Progenitor cell of endocrine pancreas (in vitro differentiated cells): ENCODE data around the gene PEG3. TPM values are rescaled to one million over a fixed set of nuclear protein-coding genes. Genes with fewer than 3 reads are reported as not detected.

ENCODE experiments used
- DNase-seq: peaks from one replicate; pipeline ENCODE4 v3.0.0; 2021; ENCODE audit warnings: low spot score; ENCODE audit not compliant: unreplicated experiment
- H3K27ac Mint-ChIP-seq: 2 replicates; pipeline ENCODE4 v1.8.0; 2021; ENCODE audit warnings: mild to moderate bottlenecking, moderate library complexity, mixed read lengths
- H3K27me3 Mint-ChIP-seq: 2 replicates; pipeline ENCODE4 v1.8.0; 2021; ENCODE audit warnings: mixed read lengths
- H3K36me3 Mint-ChIP-seq: 2 replicates; pipeline ENCODE4 v1.8.0; 2022; ENCODE audit warnings: mixed read lengths; ENCODE audit not compliant: insufficient read depth
- H3K4me1 Mint-ChIP-seq: 2 replicates; pipeline ENCODE4 v1.8.0; 2021; ENCODE audit warnings: low read depth, mixed read lengths
- H3K4me3 Mint-ChIP-seq: 2 replicates; pipeline ENCODE4 v1.8.0; 2021; ENCODE audit warnings: low read depth, mild to moderate bottlenecking, moderate library complexity, mixed read lengths
- H3K9me3 Mint-ChIP-seq: 2 replicates; pipeline ENCODE4 v1.8.0; 2021; ENCODE audit warnings: low read depth, mixed read lengths
- total RNA-seq: library from RNA; stranded (reverse); gene quantifications from 2 replicates; pipeline ENCODE4 v1.2.1, GENCODE V29; 2021
- TF ChIP-seq, protein P1 (sequence below): fragments of 200-600 bp; sonication (generic); IDR thresholded peaks from one replicate; pipeline ENCODE4 v1.5.0; 2021; ENCODE audit warnings: antibody characterized with exemption, mild to moderate bottlenecking; ENCODE audit not compliant: unreplicated experiment

The PEG3 gene
- total RNA-seq, 1 donor from 2014 or later, result not detected

DNA sequence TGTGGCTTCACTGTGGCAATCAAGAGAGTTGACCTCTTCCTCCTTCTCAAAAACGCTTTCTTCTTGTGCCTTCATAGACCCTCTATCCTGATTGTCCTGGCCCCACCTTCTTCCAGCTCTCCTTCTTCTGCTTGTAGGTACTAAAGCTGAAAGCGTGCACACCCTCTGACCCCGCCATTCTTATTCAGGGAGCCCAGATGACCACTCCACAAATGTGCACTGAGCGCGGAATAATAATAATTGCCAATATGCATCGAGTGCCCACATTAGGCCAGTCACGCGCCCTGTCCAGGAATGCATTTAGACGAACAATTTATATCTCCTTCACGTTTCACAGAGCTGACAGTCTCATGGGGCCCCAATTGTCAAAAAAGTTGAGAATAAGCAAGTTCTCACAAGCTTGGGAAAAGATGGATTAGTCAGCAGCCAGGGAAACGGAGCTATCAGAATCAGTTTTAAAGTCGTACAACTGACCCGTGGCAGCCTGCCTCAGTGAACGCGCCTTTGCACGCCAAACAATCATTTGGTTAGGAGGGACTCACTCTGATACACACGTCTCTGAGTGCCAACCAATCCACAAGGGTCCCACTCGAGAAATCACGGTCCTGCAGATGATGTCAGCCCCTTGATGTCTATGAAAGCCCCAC lies 36.7 kb upstream of the PEG3 start:
- Mint-ChIP-seq H3K9me3 (peaks cover 49% of the 10 kb centered on the region), H3K27ac (no peak overlapping the region), H3K4me3 (no peak overlapping the region), H3K4me1 (no peaks in the 10 kb centered on the region), H3K36me3 (peaks cover 9% of the 10 kb centered on the region), H3K27me3 (no peaks in the 10 kb centered on the region)
- TF ChIP-seq, protein P1, sequence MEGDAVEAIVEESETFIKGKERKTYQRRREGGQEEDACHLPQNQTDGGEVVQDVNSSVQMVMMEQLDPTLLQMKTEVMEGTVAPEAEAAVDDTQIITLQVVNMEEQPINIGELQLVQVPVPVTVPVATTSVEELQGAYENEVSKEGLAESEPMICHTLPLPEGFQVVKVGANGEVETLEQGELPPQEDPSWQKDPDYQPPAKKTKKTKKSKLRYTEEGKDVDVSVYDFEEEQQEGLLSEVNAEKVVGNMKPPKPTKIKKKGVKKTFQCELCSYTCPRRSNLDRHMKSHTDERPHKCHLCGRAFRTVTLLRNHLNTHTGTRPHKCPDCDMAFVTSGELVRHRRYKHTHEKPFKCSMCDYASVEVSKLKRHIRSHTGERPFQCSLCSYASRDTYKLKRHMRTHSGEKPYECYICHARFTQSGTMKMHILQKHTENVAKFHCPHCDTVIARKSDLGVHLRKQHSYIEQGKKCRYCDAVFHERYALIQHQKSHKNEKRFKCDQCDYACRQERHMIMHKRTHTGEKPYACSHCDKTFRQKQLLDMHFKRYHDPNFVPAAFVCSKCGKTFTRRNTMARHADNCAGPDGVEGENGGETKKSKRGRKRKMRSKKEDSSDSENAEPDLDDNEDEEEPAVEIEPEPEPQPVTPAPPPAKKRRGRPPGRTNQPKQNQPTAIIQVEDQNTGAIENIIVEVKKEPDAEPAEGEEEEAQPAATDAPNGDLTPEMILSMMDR, result no peak
- no peak for DNase-seq

DNA sequence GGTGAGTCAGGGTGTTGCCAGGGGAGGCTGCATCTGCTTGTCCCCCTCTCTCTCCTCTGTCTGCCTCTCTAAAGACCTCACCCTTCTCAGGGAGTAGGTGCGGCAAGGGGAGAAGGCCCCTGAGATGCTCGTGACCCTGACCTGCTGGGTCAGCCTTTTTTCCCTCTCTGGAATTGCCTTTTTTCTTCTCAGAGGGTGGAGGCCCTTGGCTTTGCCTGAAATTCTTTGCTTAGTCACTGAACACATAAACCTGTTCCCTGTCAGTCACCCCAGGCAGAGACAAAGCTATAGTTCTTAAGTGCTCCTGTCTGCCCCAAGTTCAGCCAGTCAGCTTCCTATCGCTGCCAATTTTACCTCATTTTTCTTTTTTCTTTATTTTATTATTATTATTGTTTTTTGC lies 35.2 kb upstream of the PEG3 start:
- TF ChIP-seq, protein P1, result no peak
- Mint-ChIP-seq H3K4me3 (no peak overlapping the region), H3K27ac (no peak overlapping the region), H3K4me1 (no peaks in the 10 kb centered on the region), H3K36me3 (peaks cover 9% of the 10 kb centered on the region), H3K9me3 (peaks cover 48% of the 10 kb centered on the region), H3K27me3 (no peaks in the 10 kb centered on the region)
- no peak for DNase-seq

DNA sequence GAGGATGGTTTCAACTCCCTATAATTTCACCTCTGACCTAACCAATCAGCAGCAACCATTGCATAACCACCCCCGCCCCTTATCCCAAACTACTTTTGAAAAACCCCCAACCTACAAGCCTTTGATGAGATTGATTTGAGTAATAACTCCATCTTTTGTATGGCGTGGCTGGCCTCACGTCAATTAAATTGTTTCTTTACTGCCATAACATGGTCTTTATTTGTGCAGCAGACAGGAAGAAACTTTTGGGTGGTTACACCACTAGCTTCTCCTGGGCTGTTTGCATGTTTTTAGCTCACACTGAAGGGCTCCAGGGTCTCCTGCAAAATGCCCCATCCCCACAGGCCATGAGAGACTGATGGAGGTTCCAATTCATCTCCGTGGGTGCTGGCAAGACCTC lies 34.0 kb upstream of the PEG3 start:
- no peaks in the 10 kb centered on the region for H3K27me3 Mint-ChIP-seq
- no peak overlapping the region for H3K27ac Mint-ChIP-seq
- H3K4me3 Mint-ChIP-seq, result no peak overlapping the region
- no peak for DNase-seq
- H3K4me1 Mint-ChIP-seq, result no peaks in the 10 kb centered on the region
- TF ChIP-seq, protein P1, result no peak
- H3K36me3 Mint-ChIP-seq, result peaks cover 8% of the 10 kb centered on the region
- peaks cover 51% of the 10 kb centered on the region for H3K9me3 Mint-ChIP-seq

DNA sequence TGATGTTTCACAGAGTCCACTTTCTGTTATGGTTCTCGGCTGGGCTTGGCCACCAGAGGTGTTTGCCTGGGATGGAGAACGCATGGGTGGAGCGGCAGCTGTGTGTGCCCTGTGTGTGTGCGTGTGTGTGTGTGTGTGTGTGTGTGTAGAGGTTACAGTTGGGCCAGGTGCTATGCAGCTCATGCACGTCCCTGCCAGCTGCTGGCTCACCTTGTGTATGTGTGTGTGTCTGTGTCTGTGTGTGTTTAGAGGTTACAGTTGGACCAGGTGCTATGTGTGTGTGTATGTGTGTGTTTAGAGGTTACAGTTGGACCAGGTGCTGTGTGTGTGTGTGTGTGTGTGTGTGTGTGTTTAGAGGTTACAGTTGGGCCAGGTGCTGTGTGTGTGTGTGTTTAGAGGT lies 33.0 kb upstream of the PEG3 start:
- Mint-ChIP-seq H3K27me3 (no peaks in the 10 kb centered on the region), H3K36me3 (peaks cover 8% of the 10 kb centered on the region), H3K4me3 (no peak overlapping the region), H3K27ac (no peak overlapping the region), H3K9me3 (peaks cover 56% of the 10 kb centered on the region), H3K4me1 (no peaks in the 10 kb centered on the region)
- no peak for DNase-seq
- TF ChIP-seq, protein P1, result no peak

DNA sequence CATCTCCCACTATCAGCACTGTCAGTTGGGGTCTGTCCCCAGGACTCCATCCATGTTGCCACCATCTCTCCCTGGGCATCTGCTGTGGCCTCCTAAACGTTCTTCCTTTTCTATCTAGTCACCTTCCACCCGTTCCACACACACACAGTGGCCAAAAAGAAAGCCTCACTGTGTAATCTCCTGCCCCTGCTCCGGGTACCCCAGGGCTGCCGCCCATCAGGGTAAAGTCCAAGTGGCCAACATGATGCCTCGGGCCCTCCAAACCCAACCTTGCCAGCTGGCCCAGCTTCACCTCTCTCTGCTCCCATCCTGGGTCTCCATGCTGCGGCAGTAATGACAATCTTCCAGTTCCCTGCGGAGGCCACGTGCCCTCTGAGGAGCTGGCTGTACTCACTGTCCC lies 29.4 kb upstream of the PEG3 start:
- Mint-ChIP-seq H3K36me3 (peaks cover 6% of the 10 kb centered on the region), H3K9me3 (peaks cover 65% of the 10 kb centered on the region), H3K4me1 (no peaks in the 10 kb centered on the region), H3K4me3 (no peak overlapping the region), H3K27me3 (no peaks in the 10 kb centered on the region), H3K27ac (no peak overlapping the region)
- TF ChIP-seq, protein P1, result no peak
- DNase-seq, result no peak
